Activated T-helper 1 cell treated with Interleukin-2 at 50 U/mL for 16 hours (primary cell): ENCODE measurements around the gene PPOX.

Experiments
- DNase-seq: peaks from one replicate; pipeline ENCODE4 v3.0.0-alpha.2; 2020; ENCODE audit warnings: low read depth

The PPOX gene

GRCh38 chr1:161198194-161198896 lies 32.1 kb downstream of the PPOX start:
- DNase-seq, result no peak

GRCh38 chr1:161198897-161199431 lies 32.7 kb downstream of the PPOX start, which contains the start of gene ADAMTS4:
ADAMTS4 (minus strand) TSS chr1:161199054; CDS start chr1:161198627, 427 bp downstream.
- no peak for DNase-seq

GRCh38 chr1:161199506-161200139 lies 33.4 kb downstream of the PPOX start:
- DNase-seq, result no peak

GRCh38 chr1:161200421-161200991 lies 34.3 kb downstream of the PPOX start:
- DNase-seq, result no peak

GRCh38 chr1:161200992-161201835 lies 35.0 kb downstream of the PPOX start:
- no peak for DNase-seq

- peak; percentile 90 for DNase-seq
Observed at GRCh38 chr1:161201836-161202712, 35.8 kb downstream of the PPOX start, which contains the start of gene NDUFS2. NDUFS2 (plus strand) TSS chr1:161202367; CDS start chr1:161202386, 19 bp downstream.

- no peak for DNase-seq
Observed at GRCh38 chr1:161206411-161207140, 40.4 kb downstream of the PPOX start.

- no peak for DNase-seq
Observed at GRCh38 chr1:161207173-161207572, 40.9 kb downstream of the PPOX start.

- DNase-seq, result peak; percentile 55
Observed at GRCh38 chr1:161209790-161210409, 43.7 kb downstream of the PPOX start.

- DNase-seq, result no peak
Observed at GRCh38 chr1:161214369-161214768, 48.1 kb downstream of the PPOX start.

- DNase-seq, result no peak
Observed at GRCh38 chr1:161215076-161215475, 48.9 kb downstream of the PPOX start, which contains the start of gene FCER1G. FCER1G (plus strand) TSS chr1:161215295; CDS start chr1:161215322, 27 bp downstream.

GRCh38 chr1:161216945-161217712 lies 50.9 kb downstream of the PPOX start:
- DNase-seq, result no peak

- no peak for DNase-seq
Observed at GRCh38 chr1:161217831-161218230, 51.6 kb downstream of the PPOX start.

- no peak for DNase-seq
Observed at GRCh38 chr1:161218301-161219077, 52.3 kb downstream of the PPOX start.

GRCh38 chr1:161219078-161219892 lies 53.1 kb downstream of the PPOX start:
- no peak for DNase-seq

- DNase-seq, result no peak
Observed at GRCh38 chr1:161220002-161220401, 53.8 kb downstream of the PPOX start.
